ENCODE measurements around the gene KCNT2. TPM values are rescaled to one million over a fixed set of nuclear protein-coding genes. Genes with fewer than 3 reads are reported as not detected.
"Not testable (repeated sequence)": the region's sequence is repeated elsewhere in the genome, so short reads cannot be mapped to it uniquely, and the experiment has no call there.

KCNT2 gene
- total RNA-seq: not detected

DNA sequence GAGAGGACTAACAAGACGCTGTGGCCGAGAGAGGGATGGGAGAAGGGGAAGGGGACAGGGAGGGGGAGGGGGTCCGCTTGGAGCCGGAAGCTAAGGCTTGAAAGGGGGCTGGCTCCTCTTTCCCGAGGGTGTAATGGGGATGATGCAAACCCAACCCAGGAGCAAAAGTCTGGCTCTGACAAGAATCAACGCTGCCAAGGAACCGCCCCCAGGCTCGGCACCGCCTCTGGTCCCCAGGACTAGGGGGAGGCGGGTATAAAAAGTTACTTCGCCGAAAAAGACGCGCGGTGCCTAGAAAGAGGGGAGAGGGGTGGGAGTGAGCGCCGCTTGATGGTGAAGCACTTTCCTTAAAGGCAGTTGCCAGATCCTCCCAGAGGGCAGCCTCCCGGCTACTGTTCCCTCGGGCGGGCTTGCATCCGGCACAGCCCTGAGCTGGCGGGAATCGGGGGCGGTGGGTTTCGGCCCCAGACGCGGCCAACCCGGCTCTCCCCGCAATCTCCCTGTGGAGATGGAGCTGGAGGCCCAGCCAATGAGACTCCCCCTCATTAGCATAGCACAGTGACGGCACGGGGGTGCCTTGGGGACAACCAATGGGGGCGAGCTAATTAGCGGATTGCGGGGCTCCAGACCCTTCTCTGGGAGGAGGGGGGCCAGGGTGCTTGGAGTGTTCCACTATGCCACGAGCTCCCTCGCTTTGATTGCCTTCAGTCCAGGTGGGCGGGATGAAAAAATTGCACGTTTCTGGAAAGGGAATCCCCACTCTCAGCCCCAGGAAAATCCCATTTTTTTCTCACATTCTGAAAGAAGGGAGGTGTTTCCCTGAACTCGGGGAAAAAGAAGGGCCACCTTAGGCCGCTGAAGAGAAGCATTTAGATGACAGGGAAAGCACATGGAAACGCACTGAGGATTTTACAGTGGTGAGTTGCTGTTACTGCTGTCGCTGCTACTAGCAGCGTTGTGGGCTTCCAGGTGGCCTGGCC is at the start of gene KCNT2:
Gene KCNT2, minus strand, starts transcription at position 51 of the 980 bp plus-strand sequence. CDS start 131 bp downstream, outside the sequence.
- no peaks in the 10 kb centered on the region for H3K36me3 Mint-ChIP-seq (ENCODE audit: low read depth)
- ChIA-PET CTCF (no interaction called here), POLR2A (interaction anchor here (0.5 kb wide), 1 partner anchor 105 kb away, joined by 3 read pairs; no protein-coding TSS in a partner anchor)
- H3K27me3 Mint-ChIP-seq: peaks cover 41% of the 10 kb centered on the region
- H3K4me3 Mint-ChIP-seq: peak within 1 kb of the TSS; percentile 66
- peaks cover 6% of the 10 kb centered on the region for H3K4me1 Mint-ChIP-seq
- no peaks in the 10 kb centered on the region for H3K9me3 Mint-ChIP-seq
- no peak within 1 kb of the TSS for H3K27ac Mint-ChIP-seq
- no peak for DNase-seq

DNA sequence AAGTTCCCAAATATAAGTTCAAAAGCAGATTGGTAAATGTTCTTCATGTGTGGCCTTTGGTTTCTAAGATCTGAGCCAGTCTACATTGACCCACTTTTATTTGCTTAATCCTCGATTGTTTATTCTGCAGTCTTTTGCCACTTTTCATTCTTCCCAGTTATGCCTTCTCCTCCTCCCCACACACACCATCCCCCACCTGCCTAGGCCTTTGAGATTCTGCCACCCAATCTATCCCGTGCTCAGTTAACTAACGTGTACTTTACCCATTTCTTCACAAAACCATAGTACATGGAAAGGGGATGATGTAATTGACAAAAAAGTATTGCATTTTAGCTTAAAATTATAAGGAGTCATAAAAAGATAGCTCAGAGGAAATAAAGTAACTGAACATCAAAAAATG is 47.3 kb upstream of the KCNT2 start:
- CTCF ChIA-PET: no interaction called here

GRCh38 chr1:196655071-196655470 is 46.8 kb upstream of the KCNT2 start:
- POLR2A ChIA-PET: no interaction called here
- Mint-ChIP-seq H3K4me1 (peaks cover 42% of the 10 kb centered on the region), H3K36me3 (ENCODE audit: low read depth) (no peaks in the 10 kb centered on the region), H3K9me3 (no peaks in the 10 kb centered on the region), H3K27me3 (no peaks in the 10 kb centered on the region), H3K4me3 (no peak overlapping the region), H3K27ac (no peak overlapping the region)
- CTCF ChIA-PET: no interaction called here
- no peak for DNase-seq

More for the DNA sequence above, 47.3 kb upstream of the KCNT2 start:
- no peaks in the 10 kb centered on the region for H3K9me3 Mint-ChIP-seq
- H3K27ac Mint-ChIP-seq: no peak overlapping the region
- H3K36me3 Mint-ChIP-seq (ENCODE audit: low read depth): no peaks in the 10 kb centered on the region
- H3K4me1 Mint-ChIP-seq: peaks cover 40% of the 10 kb centered on the region
- DNase-seq: no peak
- H3K4me3 Mint-ChIP-seq: no peak overlapping the region
- POLR2A ChIA-PET: no interaction called here
- no peaks in the 10 kb centered on the region for H3K27me3 Mint-ChIP-seq

DNA sequence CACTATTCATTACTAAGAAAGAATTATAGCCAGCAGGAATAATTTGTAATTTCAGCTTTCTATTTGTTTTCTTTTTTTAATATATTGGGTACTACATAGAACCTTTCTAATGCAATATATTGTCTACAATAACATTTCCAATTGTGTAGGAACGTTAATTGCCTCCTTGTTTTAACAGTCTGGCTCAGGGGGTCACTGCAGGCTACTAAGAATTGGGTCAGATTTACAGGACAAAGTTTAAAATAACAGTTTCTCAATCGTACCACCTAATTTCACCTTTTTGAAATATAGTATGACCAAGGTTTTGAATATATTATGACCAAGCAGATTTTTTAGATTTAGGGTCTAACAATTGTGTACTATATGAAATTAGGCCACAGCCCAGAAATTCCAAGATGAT is 46.0 kb upstream of the KCNT2 start:
- Mint-ChIP-seq H3K9me3 (no peaks in the 10 kb centered on the region), H3K27ac (no peak overlapping the region), H3K36me3 (ENCODE audit: low read depth) (no peaks in the 10 kb centered on the region), H3K4me3 (no peak overlapping the region), H3K4me1 (peaks cover 37% of the 10 kb centered on the region), H3K27me3 (no peaks in the 10 kb centered on the region)
- ChIA-PET CTCF (no interaction called here), POLR2A (no interaction called here)
- DNase-seq: no peak

GRCh38 chr1:196651637-196652215 is 43.5 kb upstream of the KCNT2 start, which contains the start of gene CFH:
Gene CFH (plus strand): TSS chr1:196652043. CDS start chr1:196652118, 75 bp downstream.
- POLR2A ChIA-PET: no interaction called here
- CTCF ChIA-PET: interaction anchor here (1.8 kb wide), 1 partner anchor 9 kb away, joined by 5 read pairs; no protein-coding TSS in a partner anchor
- no peaks in the 10 kb centered on the region for H3K9me3 Mint-ChIP-seq
- peaks cover 35% of the 10 kb centered on the region for H3K4me1 Mint-ChIP-seq
- H3K36me3 Mint-ChIP-seq (ENCODE audit: low read depth): no peaks in the 10 kb centered on the region
- H3K4me3 Mint-ChIP-seq: peak within 1 kb of the TSS; percentile 71
- no peak for DNase-seq
- peaks cover 4% of the 10 kb centered on the region for H3K27me3 Mint-ChIP-seq
- peak within 1 kb of the TSS; percentile 76 for H3K27ac Mint-ChIP-seq

DNA sequence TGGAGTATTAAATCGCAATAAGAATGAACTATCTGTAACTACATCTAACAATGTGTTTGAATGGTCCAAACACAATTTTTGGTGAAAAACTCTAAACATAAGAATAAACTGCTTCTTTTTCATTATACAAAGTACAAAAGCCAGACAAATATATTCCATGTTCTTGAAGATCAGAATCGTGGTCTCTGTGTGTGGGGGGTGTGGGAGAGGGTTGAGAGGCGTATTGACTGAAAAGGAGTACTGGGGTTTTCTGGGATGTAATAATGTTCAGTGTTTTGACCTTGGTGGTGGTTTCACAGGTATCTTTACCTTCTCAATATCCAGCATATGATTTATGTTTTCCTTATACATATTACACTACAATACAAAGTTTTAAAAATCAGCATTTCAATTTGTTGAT is 42.8 kb upstream of the KCNT2 start:
- DNase-seq: no peak
- no peak overlapping the region for H3K4me3 Mint-ChIP-seq
- H3K36me3 Mint-ChIP-seq (ENCODE audit: low read depth): no peaks in the 10 kb centered on the region
- ChIA-PET CTCF (no interaction called here), POLR2A (no interaction called here)
- peaks cover 4% of the 10 kb centered on the region for H3K27me3 Mint-ChIP-seq
- peaks cover 31% of the 10 kb centered on the region for H3K4me1 Mint-ChIP-seq
- no peak overlapping the region for H3K27ac Mint-ChIP-seq
- H3K9me3 Mint-ChIP-seq: no peaks in the 10 kb centered on the region

DNA sequence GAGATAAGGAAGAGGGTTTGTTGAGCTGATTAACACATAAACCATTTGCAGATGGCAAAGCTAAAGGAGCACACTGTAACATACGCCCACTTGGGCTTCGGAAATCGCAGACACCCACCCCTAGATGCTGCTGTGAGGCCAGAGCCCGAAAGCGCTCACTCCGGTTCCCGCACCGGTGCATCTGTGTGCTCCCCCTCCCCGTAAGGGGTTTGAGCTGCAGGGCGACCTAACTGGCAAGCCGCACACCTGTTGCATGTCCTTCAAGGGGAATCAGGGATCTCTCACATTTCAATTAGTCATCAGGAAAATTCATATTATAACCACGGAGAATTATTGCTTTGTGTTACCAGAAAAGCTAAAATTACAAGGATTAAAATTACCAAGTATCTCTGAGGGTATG is 42.2 kb upstream of the KCNT2 start:
- POLR2A ChIA-PET: no interaction called here
- CTCF ChIA-PET: no interaction called here
- Mint-ChIP-seq H3K27ac (no peak overlapping the region), H3K27me3 (peaks cover 6% of the 10 kb centered on the region), H3K4me1 (peaks cover 28% of the 10 kb centered on the region), H3K4me3 (no peak overlapping the region), H3K9me3 (no peaks in the 10 kb centered on the region), H3K36me3 (ENCODE audit: low read depth) (no peaks in the 10 kb centered on the region)
- no peak for DNase-seq

- H3K27ac Mint-ChIP-seq: no peak overlapping the region
- no peaks in the 10 kb centered on the region for H3K9me3 Mint-ChIP-seq
- H3K27me3 Mint-ChIP-seq: peaks cover 6% of the 10 kb centered on the region
- H3K4me1 Mint-ChIP-seq: peaks cover 28% of the 10 kb centered on the region
- no peak overlapping the region for H3K4me3 Mint-ChIP-seq
- H3K36me3 Mint-ChIP-seq (ENCODE audit: low read depth): no peaks in the 10 kb centered on the region
- no peak for DNase-seq
- CTCF ChIA-PET: no interaction called here
- POLR2A ChIA-PET: no interaction called here
These were observed 41.8 kb upstream of the KCNT2 start for GRCh38 chr1:196649990-196650389.

DNA sequence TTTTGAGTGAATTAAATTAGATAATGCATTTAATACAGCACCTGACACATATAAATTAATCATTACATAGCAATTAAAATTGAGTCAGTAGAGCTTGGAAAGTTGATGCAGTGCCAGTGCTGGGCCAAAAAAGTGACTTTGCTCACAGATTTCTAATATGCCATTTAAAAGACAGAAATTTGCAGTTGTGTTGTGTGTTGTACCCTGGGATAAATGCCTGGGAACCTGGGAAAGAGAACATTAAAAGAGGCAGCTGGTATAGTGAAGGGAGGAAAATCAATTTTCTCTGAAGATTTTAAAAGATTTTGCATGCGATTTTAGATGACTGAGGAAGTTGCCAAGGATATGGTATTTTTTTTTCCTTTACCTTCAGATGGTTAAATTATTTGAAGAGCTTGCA is 32.7 kb upstream of the KCNT2 start:
- Mint-ChIP-seq H3K9me3 (no peaks in the 10 kb centered on the region), H3K36me3 (ENCODE audit: low read depth) (no peaks in the 10 kb centered on the region)

DNA sequence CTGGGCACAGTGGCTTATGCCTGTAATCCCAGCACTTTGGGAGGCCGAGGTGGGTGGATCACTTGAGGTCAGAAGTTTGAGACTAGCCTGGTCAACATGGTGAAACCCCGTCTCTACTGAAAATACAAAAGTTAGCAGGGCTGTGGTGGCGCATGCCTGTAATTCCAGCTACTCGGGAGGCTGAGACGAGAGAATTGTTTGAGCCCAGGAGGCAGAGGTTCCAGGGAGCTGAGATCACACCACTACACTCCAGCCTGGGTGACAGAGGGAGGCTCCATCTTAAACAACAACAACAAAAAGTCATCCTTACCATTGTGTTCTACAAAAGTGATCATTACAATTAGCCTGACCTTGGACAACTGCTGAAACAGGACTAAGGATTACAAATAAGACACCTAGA is 31.1 kb upstream of the KCNT2 start:
- CTCF ChIA-PET; H3K9me3 Mint-ChIP-seq; H3K36me3 Mint-ChIP-seq (ENCODE audit: low read depth); DNase-seq; H3K4me1 Mint-ChIP-seq; POLR2A ChIA-PET; H3K27me3 Mint-ChIP-seq; H3K27ac Mint-ChIP-seq; H3K4me3 Mint-ChIP-seq: not testable (repeated sequence)

More for the DNA sequence above, 32.7 kb upstream of the KCNT2 start:
- no peak overlapping the region for H3K27ac Mint-ChIP-seq
- CTCF ChIA-PET: no interaction called here
- H3K4me3 Mint-ChIP-seq: no peak overlapping the region
- DNase-seq: no peak
- no peaks in the 10 kb centered on the region for H3K4me1 Mint-ChIP-seq
- H3K27me3 Mint-ChIP-seq: peaks cover 11% of the 10 kb centered on the region
- POLR2A ChIA-PET: no interaction called here

- ChIA-PET POLR2A (no interaction called here), CTCF (interaction anchor here (0.7 kb wide), 1 partner anchor 1815 kb away, joined by 4 read pairs; no protein-coding TSS in a partner anchor)
- DNase-seq: no peak
These were observed 30.2 kb upstream of the KCNT2 start for GRCh38 chr1:196638466-196638865.

GRCh38 chr1:196637606-196638005 is 29.4 kb upstream of the KCNT2 start:
- ChIA-PET POLR2A (no interaction called here), CTCF (no interaction called here)
- Mint-ChIP-seq H3K9me3 (no peaks in the 10 kb centered on the region), H3K27me3 (peaks cover 3% of the 10 kb centered on the region), H3K4me3 (no peak overlapping the region), H3K27ac (no peak overlapping the region), H3K4me1 (no peaks in the 10 kb centered on the region), H3K36me3 (ENCODE audit: low read depth) (no peaks in the 10 kb centered on the region)
- DNase-seq: no peak

More at GRCh38 chr1:196638466-196638865, 30.2 kb upstream of the KCNT2 start:
- Mint-ChIP-seq H3K27me3 (peaks cover 5% of the 10 kb centered on the region), H3K9me3 (no peaks in the 10 kb centered on the region), H3K27ac (no peak overlapping the region), H3K36me3 (ENCODE audit: low read depth) (no peaks in the 10 kb centered on the region), H3K4me3 (no peak overlapping the region), H3K4me1 (no peaks in the 10 kb centered on the region)

DNA sequence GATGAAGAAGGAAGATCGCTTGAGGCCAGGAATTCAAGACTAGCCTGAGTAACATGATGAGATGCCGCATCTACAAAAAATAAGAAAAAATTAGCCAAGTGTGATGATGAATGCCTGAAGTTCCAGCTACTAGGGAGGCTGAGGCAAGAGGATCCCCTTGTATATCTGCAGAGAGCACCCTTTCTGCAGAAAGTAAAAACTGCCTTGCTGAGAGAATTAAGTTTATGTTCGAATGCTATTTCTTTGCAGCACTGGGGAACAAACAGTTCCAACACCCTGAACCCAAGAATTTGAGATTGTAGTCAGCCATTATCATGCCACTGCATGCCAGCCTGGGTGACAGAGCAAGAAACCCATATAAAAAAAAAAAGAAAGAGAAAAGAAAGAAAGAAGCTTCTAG is 20.6 kb upstream of the KCNT2 start:
- H3K9me3 Mint-ChIP-seq: peaks cover 8% of the 10 kb centered on the region
- H3K4me3 Mint-ChIP-seq: no peak overlapping the region
- no peak overlapping the region for H3K27ac Mint-ChIP-seq
- DNase-seq: no peak
- ChIA-PET POLR2A (no interaction called here), CTCF (no interaction called here)
- no peaks in the 10 kb centered on the region for H3K27me3 Mint-ChIP-seq
- H3K36me3 Mint-ChIP-seq (ENCODE audit: low read depth): no peaks in the 10 kb centered on the region
- no peaks in the 10 kb centered on the region for H3K4me1 Mint-ChIP-seq
